Activated CD4-positive, alpha-beta T cell treated with anti-CD3 and anti-CD28 coated beads, Interleukin-2, amount 50 U/mL, for 1 hour (primary cell): ENCODE results near the gene SLFN12.
"Not testable (repeated sequence)": the region's sequence is repeated elsewhere in the genome, so short reads cannot be mapped to it uniquely, and the experiment has no call there.

Experiments used
- DNase-seq: peaks from one replicate; pipeline ENCODE4 v3.0.0-alpha.2; 2020

SLFN12 gene

DNA sequence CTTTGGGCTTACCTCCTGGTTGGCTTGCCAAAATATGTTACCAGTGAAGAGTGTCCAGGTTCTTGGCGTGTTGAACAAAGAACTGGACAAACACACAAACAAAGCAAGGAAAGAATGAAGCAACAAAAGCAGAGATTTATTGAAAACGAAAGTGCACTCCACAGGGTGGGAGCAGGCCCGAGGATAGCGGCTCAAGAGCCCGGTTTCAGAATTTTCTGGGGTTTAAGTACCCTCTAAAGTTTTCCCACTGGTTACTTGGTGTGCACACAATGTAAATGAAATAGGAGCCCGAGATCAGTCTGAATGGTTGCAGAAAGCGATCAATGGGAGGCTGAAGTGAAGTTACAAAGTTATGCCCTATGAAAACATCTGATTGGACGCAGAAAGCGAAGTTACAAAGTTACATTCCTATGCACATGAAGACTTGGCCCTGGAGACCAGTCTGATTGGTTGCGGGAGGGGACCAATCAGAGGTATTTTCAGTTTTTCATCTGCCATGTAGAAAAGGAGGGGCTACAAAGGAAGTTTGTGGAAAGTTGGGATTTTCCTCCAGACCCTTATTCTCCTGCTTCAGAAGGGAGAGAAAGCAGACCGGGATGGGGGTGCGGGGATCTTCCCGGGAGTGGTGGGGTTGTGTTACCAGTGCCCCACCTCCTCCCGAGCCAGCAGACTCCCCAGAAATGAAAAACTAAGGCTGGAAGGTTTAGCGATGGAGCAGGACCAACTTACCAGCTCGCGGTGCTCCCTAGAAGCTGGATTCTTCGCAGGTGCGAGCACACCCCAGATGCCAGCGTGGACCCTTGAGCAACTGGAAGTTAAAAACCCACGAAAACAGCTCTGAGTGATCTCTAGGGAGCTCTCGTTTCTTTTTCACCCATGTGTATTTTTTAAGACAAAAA lies at the start of gene SLFN12:
Gene SLFN12, minus strand, starts transcription at position 325 of the 899 bp plus-strand sequence. CDS start 9,472 bp downstream, outside the sequence.
- DNase-seq = peak; percentile 28

DNA sequence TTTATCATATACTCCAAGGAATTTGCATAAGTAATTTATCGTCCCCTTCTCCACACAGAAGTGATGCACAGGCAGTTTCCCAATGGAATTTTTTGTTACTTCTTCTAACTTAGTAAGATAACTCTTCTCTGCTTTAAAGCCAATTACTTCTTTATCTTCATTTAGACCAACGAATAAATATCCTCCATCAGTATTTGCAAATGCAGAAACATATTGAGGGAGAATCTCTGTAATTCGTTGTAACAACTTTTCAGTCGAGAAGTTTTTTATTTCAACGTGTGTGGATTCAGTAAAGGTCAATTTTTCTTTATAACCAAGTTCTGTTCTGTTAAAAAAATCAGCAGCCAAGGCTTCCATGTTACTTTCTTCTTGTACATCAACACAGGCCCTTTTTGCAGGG lies 47.0 kb upstream of the SLFN12 start:
- no peak for DNase-seq

DNA sequence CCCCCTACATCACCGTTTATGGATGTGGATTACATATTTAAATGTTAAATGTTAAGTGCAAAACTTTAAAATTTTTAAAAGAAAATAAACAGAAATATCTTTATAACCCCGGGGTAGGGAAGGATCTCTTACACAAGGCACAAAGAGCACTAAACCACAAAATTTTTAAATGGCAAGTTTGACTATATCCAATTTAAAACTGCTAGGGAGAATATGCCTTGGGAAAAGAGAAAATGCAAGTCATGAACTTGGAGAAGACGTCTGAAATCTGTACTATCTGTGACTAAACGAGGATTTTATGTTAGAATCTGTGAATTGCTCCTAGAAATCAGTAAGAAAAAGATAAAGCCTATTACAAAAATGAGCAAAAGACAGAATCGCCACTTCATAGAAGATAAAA lies 44.9 kb upstream of the SLFN12 start:
- DNase-seq = no peak

DNA sequence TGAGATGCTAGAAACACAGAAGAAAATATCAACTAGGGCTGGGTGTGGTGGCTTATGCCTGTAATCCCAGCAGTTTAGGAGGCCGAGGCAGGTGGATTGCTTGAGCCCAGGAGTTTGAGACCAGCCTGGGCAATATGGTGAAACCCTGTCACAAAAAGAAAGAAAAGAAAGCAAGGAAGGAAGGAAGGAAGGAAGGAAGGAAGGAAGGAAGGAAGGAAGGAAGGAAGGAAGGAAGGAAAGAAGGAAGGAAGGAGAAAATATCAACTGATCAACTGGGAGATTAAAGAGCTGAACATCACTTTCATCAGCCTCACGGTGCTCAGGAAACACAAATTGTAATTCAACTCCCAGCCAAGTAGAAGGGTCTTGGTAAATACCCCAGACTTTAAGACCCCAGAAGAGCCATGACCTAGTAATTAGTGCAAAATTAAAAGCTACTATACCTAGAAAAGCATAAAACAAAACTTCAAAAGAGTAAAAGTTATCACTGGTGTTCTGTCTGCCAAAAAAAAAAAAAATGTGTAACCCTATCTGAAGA lies 44.1 kb upstream of the SLFN12 start:
- no peak for DNase-seq

DNA sequence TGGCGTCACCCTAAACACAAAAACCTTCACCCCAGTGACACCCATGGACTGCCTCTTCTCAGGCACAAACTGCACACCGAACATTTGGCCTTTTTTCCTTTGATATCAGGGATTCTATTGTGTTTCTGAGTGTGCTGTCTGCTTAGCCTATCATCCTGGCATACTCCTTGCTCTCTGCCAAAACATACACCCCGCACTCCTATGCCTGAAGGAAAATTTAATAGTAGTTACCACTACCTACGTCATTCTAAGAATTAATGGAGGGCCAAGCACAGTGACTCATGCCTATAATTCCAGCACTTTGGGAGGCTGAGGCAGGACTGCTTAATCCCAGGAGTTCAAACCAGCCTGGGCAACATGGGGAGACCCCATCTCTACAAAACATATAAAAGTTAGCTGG lies 36.2 kb upstream of the SLFN12 start:
- DNase-seq = no peak

DNA sequence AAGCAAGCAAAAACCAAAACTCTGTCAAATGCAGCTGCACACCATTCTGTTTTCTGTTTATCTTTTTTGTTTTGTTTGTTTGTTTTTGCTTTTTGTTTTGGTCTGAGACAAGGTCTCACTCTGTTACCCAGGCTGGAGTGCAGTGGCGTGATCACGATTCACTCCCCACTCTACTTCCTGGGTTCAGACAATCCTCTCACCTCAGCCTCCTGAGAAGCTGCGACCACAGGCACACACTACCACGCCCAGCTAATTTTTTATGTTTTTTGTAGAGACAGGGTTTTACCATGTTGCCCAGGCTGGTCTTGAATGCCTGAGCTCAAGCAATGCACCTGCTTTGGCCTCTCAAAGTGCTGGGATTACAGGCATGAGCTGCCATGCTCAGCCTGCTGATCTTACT lies 35.5 kb upstream of the SLFN12 start:
- no peak for DNase-seq

DNA sequence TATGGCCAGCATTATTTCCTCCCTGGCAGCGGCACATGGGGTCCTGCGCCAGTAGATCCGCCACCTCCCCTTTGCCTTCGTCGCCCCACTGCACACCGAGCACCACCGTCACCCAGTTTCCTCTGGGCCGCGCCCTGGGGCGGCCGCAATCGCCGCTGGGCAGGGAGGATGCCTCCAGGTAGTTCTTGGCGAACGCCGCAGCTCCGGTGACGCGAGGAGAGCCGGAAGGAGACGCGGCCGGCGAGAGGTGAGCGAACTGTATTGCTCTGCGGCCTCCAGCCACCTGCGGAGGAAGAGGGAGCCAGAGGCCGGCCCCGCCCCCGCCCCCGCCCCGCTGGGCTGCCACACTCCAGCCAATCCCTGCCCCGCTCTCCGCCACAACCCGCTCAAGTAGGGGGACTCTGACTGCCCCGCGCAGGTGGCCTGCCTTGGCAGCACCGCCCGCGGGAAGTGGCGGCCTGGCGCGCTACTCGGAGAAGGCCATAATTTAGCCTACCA lies 28.1 kb upstream of the SLFN12 start:
- DNase-seq = peak; percentile 52

DNA sequence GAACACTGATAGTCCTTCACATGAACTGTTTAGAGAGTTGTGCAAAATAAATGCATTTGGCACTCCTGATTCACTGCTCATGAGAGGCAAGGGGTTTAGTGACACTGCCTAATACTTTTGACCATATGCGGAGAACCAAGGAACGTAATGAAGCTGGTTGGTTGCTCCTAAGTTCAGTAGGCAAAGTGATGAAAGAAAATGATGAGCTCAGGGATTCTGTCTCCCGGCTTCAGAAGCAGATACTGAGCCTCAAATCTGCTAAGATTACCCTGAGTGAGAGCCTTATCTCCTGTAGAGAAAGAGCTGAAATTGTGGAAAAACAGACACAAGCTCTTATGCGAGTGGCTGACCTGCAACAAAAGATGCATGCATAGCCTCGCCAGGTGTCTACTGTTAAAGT lies 21.7 kb upstream of the SLFN12 start:
- not testable (repeated sequence) for DNase-seq

DNA sequence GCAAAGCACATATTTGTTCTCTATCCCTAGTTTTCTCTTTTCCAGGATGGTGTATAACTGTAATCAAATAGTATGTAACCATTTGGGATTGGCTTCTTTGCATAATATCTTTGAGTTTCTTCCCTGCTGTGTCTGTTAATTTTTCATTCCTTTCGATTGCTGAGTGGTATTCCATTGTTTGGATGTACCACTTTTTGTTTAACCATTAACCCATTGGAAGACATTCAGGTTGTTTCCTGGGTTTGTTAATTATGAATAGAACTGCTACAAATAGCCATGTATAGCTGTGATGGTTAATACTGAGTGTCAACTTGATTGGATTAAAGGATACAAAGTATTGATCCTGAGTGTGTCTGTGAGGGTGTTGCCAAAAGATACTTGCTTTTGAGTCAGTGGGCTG lies 20.9 kb upstream of the SLFN12 start:
- DNase-seq = no peak

DNA sequence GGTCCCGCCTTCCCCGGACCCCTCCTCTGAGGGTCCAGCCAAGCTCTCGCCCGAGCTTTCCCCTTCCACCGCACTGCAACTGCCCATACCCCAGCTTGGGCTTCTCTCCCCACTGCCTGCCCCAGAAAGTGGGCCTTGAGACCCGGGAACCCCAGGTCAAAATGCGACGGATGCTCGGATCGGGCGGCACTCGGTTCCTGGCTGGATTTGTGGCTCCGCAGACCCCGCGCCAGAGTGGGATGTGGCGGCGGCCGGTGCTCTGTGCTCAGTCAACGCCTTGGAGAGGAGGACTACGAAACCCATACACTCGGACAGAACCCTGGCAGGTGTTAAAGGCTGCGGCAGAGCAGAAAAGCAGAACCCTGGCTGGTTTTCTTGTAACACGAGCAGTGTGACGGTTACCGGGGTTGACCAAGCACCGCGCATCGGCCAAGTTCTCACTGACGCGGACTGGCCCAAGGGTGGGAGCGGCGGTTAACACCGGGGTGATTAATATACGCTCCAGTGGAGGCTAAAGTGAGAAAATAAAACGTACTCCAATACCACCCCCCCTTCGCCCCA lies 17.2 kb upstream of the SLFN12 start:
- no peak for DNase-seq

DNA sequence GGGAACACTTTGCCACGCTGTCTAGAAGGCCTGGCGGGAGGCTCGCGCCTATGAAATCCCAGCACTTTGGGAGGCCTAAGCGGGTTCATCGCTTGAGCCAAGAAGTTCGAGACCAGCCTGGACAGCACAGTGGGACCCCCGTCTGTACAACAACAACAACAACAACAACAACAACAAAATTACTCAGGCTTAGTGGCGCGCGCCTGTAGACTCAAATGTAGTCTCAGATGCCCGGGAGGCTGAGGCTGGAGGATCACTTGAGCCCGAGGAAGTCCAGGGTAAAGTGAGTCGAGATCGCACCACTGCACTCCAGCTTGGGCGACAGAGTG lies 16.6 kb upstream of the SLFN12 start:
- no peak for DNase-seq

DNA sequence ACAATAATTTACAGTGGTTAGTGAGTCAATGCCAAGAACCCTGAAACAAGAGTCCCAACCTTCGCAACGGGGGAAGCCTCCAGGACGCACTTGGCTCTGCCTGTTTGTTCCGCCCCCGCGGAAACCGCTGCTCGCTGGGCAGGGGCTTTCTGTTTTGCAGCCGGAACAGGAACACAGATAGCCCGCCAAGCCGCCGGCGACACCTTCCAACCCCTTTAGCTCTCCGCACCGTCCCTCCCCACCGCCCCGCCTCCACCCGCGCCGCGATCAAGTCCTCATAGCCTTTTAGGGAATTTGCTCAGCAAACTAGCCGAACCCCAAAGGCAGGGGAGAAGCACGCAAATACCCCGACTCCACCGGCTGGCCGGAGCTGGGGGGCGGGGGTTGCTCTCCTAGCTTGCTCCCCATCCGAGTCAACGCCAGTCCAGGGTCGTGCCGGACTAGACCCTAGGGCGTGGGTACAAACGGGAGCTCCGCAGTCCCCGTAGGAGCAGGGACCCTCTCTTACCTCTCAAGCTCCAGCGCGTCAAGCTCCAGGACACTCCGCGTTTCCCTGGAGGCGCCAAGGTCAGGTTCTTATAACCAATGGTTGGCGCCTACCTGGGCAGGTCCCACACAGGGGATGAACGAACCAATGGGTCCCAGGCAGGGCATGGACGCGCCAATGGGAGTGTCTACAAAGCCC lies 16.1 kb upstream of the SLFN12 start, which contains the start of gene SLFN13:
Gene SLFN13, minus strand, starts transcription at position 553 of the 685 bp plus-strand sequence. CDS start 3,086 bp downstream, outside the sequence.
- peak; percentile 78 for DNase-seq

DNA sequence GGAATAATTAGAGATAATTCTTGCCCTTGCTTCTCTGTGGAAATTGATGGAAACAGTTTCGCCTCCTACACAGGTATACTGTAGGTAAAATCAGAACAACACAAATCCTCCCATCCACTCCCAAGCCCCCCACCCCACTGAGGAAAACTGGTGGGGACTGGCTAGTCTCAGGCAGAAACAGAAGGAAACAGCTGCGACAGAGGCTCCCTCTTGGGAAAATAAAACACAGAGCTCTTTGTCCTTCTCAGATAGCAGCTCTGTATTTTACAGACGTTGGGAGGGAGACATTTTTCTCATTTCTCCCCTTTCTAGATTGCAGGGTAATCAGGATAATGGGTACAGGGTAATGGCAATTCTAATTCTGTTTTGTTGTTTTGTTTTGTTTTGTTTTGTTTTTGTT lies 15.2 kb upstream of the SLFN12 start:
- no peak for DNase-seq

DNA sequence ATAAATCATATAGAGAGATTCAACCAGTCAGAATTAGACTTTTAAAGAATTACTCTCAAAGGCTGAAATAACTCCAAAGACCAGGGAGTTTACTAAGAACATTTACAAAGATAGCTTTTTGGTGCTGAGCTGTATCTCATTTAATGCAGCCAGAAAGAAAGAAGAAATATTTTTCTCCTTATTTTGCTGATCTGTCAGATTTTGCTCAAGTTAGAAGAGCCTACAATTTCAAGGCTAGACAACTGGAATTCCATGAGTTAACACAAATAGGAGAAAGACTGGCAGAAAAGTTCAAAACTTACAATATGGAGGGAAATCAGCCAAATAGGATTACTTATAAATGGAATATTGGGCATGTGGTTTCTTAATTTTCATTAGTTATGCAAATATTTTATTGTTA lies 6.1 kb upstream of the SLFN12 start:
- DNase-seq = no peak

DNA sequence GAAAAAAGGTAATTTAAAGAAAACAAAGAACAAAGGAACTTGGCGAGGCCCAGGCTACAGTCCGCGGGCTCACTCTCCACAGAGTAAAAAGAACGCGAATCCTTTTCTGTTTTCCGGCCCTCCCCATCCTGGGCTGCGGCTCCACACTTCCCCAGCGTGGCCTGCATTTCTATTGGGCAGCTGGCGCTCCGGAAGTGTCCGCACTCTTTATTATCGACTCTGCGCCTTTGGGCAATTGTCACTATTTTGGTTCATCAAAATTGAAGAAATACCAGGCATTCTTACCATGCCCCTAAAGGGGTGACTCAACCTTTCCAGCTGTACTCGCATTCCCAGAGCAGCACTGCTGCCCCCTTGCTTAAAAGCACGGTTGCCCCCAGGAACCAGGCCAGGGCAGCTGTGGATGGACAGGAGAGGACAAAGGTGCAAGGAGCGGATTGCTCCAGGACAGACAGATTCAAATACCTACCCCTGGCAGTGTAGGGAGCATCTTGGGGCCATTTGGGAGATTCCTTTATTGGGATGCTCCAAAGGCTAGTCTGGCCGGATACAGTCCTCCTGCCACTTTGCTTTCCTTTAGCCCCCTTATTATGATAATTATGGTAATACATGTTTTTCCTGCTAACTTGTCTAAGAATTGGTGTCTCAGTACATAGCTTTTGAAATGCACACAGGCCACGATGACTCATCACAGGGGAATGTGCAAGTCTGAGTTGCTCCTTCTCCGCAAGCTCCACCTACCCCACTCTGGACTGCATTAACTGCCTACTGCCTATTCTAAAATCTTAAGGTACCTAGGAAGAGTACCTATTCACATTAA lies 985 bp upstream of the SLFN12 start:
- DNase-seq = peak; percentile 50

DNA sequence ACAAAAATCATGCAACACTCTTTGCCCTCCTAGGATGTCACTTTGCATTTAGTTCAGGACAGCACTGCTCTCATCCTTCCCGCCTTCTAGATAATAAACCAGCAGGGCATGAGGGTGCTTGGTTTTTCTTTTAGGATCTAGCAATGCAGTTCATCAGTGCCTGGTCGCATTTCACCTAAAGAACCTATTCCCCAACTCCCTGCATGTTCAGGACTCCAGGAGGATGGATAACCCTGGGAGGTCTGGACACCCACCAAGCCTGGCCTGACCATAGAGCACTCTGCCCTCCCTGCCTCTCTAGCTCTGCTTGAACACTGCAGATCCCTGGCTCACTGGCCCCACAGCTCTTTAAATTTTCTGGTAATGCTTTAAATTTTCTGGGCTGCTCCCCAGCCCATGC lies 2.6 kb downstream of the SLFN12 start:
- DNase-seq = no peak

DNA sequence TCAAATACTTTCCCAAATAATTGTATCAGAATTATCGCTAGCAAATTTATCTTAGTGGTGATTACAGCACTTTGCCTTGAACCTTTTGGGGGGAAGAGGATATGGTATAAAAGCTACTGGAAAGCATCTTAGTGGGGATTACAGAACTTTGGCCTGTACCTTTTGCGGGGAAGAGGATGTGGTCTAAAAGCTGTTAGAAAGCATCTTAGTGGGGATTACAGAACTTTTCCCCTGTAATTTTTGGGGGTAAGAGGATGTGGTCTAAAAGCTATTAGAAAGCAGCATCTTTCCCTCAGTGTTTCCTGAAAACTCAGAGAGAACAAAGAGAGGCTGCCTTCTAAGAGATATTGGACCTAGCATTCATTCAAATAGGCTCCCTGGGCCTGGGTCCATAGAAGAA lies 4.1 kb downstream of the SLFN12 start:
- DNase-seq = no peak

DNA sequence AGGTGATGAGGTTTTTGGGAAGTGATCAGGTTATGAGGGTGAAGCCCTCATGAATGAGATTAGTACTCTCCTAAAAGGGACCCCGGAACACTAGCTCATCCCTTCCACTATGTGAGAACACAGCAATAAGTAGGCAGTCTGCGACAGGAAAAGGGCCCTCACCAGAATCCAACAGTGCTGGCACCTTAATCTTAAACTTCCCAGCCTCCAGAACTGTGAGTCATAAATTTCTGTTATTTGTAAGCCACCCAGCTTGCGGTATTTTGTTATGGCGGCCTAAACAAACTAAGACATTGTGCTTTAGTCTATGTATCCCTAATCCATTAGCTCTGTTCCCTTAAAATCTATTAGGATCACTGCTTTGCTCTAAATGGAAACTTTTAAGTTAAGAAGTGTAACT lies 8.5 kb downstream of the SLFN12 start:
- no peak for DNase-seq

DNA sequence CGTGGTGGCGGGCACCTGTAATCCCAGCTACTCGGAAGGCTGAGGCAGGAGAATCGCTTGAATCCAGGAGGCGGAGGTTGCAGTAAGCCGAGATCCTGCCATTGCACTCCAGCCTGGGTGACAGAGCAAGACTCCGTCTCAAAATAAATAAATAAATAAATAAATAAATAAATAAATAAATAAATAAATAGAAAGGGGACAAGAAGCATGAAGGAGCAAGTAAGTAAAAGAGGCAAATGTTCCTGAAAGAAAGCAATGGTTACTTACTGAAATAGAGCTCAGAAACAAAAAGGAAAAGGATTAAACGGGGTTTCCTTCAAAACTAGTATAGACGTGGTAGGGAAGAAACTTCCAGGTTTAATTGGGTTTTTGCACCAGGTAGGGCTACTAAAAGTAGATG lies 11.2 kb downstream of the SLFN12 start:
- DNase-seq = not testable (repeated sequence)

DNA sequence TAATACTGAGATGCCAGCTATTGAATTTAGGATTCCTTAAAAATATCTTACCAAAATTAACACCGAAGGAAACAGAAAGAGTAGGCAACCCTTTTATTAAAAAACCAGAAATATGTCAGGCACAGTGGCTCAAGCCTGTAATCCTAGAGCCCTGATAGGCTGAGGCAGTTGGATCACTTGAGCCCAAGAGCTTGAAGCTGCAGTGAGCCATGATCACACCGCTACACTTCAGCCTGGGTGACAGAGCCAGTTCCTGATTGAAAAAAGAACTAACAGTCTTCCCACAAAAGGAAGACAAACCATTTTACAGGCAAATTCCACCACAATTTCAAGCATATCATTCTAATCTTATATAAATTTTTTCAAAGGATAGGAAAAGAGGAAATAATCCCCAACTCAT lies 15.6 kb downstream of the SLFN12 start:
- DNase-seq = no peak

DNA sequence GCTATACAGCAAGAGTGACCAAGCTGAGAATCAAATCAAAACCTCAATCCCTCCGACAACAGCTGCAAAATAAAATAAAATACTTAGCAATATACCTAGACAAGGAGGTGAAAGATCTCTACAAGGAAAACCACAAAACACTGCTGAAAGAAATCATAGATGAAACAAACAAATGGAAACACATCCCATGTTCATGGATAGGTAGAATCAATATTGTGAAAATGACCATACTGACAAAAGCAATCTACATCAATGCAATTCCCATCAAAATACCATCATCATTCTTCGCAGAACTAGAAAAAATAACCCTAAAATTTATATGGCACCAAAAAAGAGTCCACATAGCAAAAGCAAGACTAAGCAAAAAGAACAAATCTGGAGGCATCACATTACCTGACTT lies 17.6 kb downstream of the SLFN12 start:
- not testable (repeated sequence) for DNase-seq

DNA sequence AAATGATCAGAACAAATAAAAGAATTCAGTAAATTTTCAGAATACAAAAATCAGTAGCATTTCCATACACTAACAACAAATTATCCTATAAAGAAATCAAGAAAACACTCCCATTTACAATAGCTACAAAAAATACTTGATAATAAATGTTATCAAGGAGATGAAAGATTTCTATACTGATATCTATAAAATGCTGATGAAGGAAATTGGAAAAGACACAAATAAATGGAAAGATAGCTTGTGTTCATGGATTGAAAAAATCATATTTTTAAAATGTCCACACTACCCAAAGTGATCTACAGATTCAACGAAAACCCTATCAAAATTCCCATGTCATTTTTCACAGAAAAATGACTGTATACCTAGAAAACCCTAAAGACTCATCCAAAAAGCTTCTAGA lies 18.1 kb downstream of the SLFN12 start:
- no peak for DNase-seq

DNA sequence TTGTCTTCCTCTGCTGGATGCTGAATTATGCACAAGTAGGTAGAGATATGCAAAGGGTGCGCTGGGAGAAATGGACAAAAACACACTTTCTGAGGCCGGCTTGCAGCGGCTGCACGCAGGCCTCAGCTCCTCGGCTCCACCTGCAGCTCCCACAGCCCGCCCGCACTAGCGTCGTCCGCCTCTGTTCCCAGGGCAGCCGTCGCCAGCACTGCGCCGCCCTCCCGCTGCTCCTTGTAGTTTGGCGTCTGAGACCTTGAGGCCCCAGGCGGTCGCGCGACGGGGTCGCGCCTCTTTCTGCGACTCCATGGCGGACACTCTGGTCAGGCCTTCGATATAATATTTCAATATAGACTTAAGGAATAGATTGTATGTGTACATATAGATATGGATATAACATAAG lies 24.8 kb downstream of the SLFN12 start:
- no peak for DNase-seq
